ENCODE data around the gene MORN3.
"Not testable (repeated sequence)": the region's sequence is repeated elsewhere in the genome, so short reads cannot be mapped to it uniquely, and the experiment has no call there.

Gene MORN3

GRCh38 chr12:121637231-121637914 is 32.1 kb downstream of the MORN3 start:
- DNase-seq: peak; percentile 64

GRCh38 chr12:121634836-121635235 is 34.6 kb downstream of the MORN3 start:
- DNase-seq: no peak

GRCh38 chr12:121633833-121634196 is 35.6 kb downstream of the MORN3 start:
- DNase-seq: not testable (repeated sequence)

GRCh38 chr12:121632069-121632970 is 37.1 kb downstream of the MORN3 start:
- no peak for DNase-seq

GRCh38 chr12:121630791-121631355 is 38.6 kb downstream of the MORN3 start:
- DNase-seq: no peak

- peak; percentile 32 for DNase-seq
Observed at GRCh38 chr12:121628536-121628935, 40.9 kb downstream of the MORN3 start.

GRCh38 chr12:121628037-121628436 is 41.4 kb downstream of the MORN3 start:
- peak; percentile 38 for DNase-seq

GRCh38 chr12:121626853-121627640 is 42.4 kb downstream of the MORN3 start:
- peak; percentile 94 for DNase-seq

- DNase-seq: peak; percentile 96
Observed at GRCh38 chr12:121626087-121626852, 43.2 kb downstream of the MORN3 start, which contains the start of gene ORAI1. Gene ORAI1, plus strand, starts transcription at chr12:121626530.

- DNase-seq: no peak
Observed at GRCh38 chr12:121620333-121620891, 49.0 kb downstream of the MORN3 start.

GRCh38 chr12:121618659-121619233 is 50.7 kb downstream of the MORN3 start:
- no peak for DNase-seq

GRCh38 chr12:121614872-121615467 is 54.5 kb downstream of the MORN3 start:
- no peak for DNase-seq

GRCh38 chr12:121613462-121613861 is 56.0 kb downstream of the MORN3 start:
- DNase-seq: no peak

GRCh38 chr12:121611306-121611705 is 58.1 kb downstream of the MORN3 start:
- peak; percentile 51 for DNase-seq

- DNase-seq: no peak
Observed at GRCh38 chr12:121610239-121611149, 59.0 kb downstream of the MORN3 start.

- DNase-seq: no peak
Observed at GRCh38 chr12:121608301-121608700, 61.2 kb downstream of the MORN3 start.

GRCh38 chr12:121603581-121603980 is 65.9 kb downstream of the MORN3 start:
- DNase-seq: no peak

GRCh38 chr12:121602766-121603165 is 66.7 kb downstream of the MORN3 start:
- DNase-seq: no peak

GRCh38 chr12:121600702-121601336 is 68.6 kb downstream of the MORN3 start:
- DNase-seq: no peak

Data from activated CD4-positive, alpha-beta T cell treated with anti-CD3 and anti-CD28 coated beads for 48 hours (primary cell).